AG04449 (cell line): Measurements from ENCODE around the gene TEAD1.

Experiments used
- CTCF ChIA-PET: fragments of 350-600 bp; formaldehyde crosslinking; extraction: SDS; loops from one replicate; lab custom pipeline; 2021; ENCODE audit warnings: antibody characterized with exemption; lab: Yijun Ruan, JAX
- POLR2A ChIA-PET: fragments of 400-600, 350-600 bp; formaldehyde crosslinking; extraction: SDS; loops from one replicate; lab custom pipeline; 2020; ENCODE audit warnings: antibody characterized with exemption, inconsistent platforms; lab: Yijun Ruan, JAX
- DNase-seq: peaks from one replicate; pipeline ENCODE4 v3.0.0-alpha.2; 2010; ENCODE audit warnings: low read depth, low spot score
- H3K4me3 ChIP-seq: 2 replicates; pipeline ENCODE4 v1.5.1; 2011; ENCODE audit warnings: low read depth, mild to moderate bottlenecking, control low read depth, low read length
- TF ChIP-seq, protein P1 (sequence below): IDR thresholded peaks from one replicate; pipeline ENCODE4 v1.5.1; 2011; ENCODE audit warnings: mild to moderate bottlenecking, moderate library complexity, low read length, control low read depth, inconsistent platforms; ENCODE audit not compliant: insufficient read depth; ENCODE audit errors: missing control alignments

The TEAD1 gene

DNA sequence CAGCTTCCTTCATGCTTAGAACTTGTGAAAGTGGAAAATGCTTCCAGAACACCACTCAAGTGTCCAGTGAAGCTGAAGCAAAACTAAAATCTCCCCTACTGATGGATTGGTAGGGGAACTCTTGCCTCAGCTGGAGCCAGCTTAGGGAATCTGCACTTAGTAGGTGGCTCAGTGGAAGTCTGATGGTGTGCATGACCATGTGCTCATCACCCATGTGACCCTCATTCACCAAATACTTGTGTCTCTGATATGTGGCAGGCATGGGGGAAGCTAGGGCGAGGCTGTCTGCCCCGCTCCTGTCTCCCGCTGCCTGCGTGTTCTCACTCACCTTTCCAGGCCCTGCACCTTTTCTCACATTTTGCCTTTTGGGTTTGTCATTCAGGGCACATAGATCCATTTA, 7.2 kb downstream of the TEAD1 start:
- H3K4me3 ChIP-seq, result no peak overlapping the region
- TF ChIP-seq, protein P1, sequence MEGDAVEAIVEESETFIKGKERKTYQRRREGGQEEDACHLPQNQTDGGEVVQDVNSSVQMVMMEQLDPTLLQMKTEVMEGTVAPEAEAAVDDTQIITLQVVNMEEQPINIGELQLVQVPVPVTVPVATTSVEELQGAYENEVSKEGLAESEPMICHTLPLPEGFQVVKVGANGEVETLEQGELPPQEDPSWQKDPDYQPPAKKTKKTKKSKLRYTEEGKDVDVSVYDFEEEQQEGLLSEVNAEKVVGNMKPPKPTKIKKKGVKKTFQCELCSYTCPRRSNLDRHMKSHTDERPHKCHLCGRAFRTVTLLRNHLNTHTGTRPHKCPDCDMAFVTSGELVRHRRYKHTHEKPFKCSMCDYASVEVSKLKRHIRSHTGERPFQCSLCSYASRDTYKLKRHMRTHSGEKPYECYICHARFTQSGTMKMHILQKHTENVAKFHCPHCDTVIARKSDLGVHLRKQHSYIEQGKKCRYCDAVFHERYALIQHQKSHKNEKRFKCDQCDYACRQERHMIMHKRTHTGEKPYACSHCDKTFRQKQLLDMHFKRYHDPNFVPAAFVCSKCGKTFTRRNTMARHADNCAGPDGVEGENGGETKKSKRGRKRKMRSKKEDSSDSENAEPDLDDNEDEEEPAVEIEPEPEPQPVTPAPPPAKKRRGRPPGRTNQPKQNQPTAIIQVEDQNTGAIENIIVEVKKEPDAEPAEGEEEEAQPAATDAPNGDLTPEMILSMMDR, result no peak
- ChIA-PET POLR2A (no interaction called here), CTCF (interaction anchor here (3.1 to 4.1 kb wide), 2 partner anchors 207 to 212 kb away, joined by 11 to 28 read pairs; no protein-coding TSS in a partner anchor)
- DNase-seq, result no peak

DNA sequence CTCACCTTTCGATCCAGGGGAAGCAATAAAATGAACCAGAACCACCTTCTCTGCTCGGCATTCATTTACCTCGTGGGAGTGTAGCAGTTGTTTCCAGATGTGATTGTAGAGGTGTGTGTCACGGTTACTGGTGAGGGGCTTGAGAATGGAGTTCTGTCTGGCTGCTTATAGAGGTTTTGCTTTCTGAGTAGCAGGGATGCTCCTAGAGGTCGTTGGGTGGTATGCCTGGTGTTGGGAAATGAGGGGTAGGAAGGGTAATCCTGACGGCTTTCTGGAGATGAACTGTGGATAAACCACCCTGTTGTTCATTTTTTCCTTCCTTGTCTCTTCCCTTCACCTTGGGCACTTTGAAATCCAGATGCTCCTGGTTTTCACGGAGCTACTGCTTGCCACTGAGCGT, 8.1 kb downstream of the TEAD1 start:
- CTCF ChIA-PET, result interaction anchor here (3.1 kb wide), 1 partner anchor 211 kb away, joined by 11 read pairs; no protein-coding TSS in a partner anchor
- no peak overlapping the region for H3K4me3 ChIP-seq
- POLR2A ChIA-PET, result no interaction called here
- TF ChIP-seq, protein P1, result no peak
- DNase-seq, result no peak

DNA sequence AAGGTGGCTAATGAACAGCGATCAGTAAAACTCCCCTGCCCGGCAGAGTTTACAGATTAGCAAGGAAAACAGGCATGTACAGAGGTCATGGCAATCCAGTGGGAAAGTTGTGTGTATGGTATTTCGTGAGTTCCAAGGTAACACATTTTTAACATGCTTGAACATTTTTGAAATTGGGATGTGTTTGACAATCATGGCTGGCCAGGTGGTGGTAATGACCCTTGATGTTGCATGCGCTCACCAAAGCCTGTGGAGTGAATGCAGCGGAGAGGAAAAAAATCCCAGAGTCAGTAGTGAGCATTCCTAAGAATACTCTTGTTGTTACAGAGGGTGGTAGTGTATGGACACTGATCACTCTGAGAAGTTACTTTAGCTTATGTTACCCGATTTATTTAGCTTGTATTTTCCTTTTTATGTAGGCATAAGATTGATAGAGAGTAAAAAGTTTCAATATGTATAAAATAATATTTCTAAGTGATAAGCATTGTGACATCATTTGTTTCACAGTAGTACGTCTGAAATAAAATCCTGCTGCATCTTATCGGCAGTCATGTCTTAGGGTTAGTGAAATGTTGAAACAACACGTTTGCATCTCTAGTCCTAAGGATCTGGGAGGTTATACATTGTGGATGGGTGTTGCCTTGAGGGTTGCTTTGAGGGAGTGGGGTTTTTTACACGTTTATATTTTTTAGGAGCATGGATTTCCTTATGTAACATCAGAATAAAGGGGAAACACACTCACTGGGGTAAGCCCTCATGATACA, 8.7 kb downstream of the TEAD1 start:
- DNase-seq, result no peak
- TF ChIP-seq, protein P1, result no peak
- POLR2A ChIA-PET, result no interaction called here
- CTCF ChIA-PET, result interaction anchor here (0.9 to 3.1 kb wide), 2 partner anchors 206 to 210 kb away, joined by 4 to 11 read pairs; no protein-coding TSS in a partner anchor
- H3K4me3 ChIP-seq, result no peak overlapping the region

DNA sequence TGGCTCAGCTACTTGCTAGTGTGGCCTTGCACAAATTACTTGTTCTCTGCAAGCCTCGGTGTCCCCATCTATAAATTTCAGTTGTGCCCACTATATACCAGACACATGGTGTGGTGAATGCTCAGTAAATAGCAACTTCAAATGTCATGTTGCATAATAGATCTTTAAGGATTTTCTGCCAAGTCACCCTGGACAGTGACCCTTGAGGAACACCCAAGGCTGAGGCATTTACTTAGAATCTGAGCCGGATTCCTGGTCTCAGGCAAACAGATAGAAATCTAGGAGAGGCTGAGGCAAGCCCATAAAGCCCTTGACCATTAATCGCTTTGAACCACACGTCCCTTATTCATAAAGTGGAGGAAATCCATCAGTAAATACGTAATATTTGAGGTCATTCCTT, 9.7 kb downstream of the TEAD1 start:
- ChIA-PET POLR2A (no interaction called here), CTCF (interaction anchor here (0.6 to 1.2 kb wide), 3 partner anchors 99 to 205 kb away, joined by 4 to 6 read pairs (median 4); no protein-coding TSS in a partner anchor)
- DNase-seq, result no peak
- TF ChIP-seq, protein P1, result no peak
- H3K4me3 ChIP-seq, result no peak overlapping the region

DNA sequence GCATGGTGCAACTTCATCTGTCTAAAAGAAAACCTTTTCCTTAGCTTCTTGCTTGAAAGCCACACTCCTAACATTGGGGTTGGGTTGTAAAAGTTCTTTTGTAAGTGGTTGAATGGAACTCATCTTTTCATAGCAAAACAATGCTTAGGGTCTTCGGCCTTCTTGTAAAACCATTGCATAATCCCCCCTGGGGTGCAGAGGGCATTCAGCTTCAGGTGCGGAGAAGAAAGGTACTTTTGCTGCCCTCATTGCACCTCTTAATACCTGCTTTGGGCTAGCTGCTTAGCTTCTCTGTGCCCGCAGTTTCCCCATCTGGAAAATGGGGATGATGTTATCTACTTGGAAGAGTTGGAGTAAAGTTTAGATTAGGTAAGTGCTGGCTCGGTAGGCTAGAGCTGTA, 10.1 kb downstream of the TEAD1 start:
- ChIA-PET POLR2A (no interaction called here), CTCF (interaction anchor here (0.6 to 1.2 kb wide), 3 partner anchors 99 to 271 kb away, joined by 3 to 6 read pairs (median 4); no protein-coding TSS in a partner anchor)
- no peak overlapping the region for H3K4me3 ChIP-seq
- TF ChIP-seq, protein P1, result no peak
- DNase-seq, result no peak

DNA sequence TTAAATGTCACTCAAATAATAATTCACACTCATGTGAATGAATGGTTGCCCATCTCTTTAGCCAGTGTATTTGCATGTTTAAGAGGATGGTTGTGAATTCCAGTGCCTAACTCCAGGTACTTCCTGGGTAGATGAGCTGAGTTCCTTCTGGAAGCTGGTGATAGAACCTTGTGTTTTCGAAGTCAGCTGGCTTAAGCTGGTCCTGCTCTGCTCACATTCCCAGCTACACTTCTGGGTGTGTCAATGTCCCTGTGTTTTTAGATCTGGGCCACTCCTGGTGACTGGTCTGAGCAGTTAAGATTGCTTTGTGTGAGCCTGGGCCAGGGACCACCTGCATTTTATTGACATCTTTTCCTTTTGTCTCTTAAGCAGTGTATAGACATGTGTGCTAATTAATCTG, 10.6 kb downstream of the TEAD1 start:
- ChIA-PET POLR2A (no interaction called here), CTCF (interaction anchor here (0.6 to 1.2 kb wide), 3 partner anchors 98 to 271 kb away, joined by 3 to 6 read pairs (median 4); no protein-coding TSS in a partner anchor)

More for the DNA sequence above, 10.6 kb downstream of the TEAD1 start:
- DNase-seq, result no peak
- H3K4me3 ChIP-seq, result no peak overlapping the region
- TF ChIP-seq, protein P1, result no peak
